Measurements from ENCODE around the gene NTRK3. TPM values are rescaled to one million over a fixed set of nuclear protein-coding genes. Genes with fewer than 3 reads are reported as not detected.

The NTRK3 gene
- total and polyA plus RNA-seq, 3 donors from 2014 or later, result 10.7 to 40.6 (median 24.6) TPM

- no peak overlapping the region for H3K4me3 ChIP-seq
- H3K9me3 ChIP-seq, result no peaks in the 10 kb centered on the region
- 90 to 91% methylated on average over 11 of the region's 11 CpGs for WGBS, 2 donors
- no peak for DNase-seq
- no peaks in the 10 kb centered on the region for H3K4me1 ChIP-seq
- intact Hi-C loops (cut with DNase I; ENCODE audit: low total_unique reads), result no loop called here
- TF ChIP-seq POLR2A (IDR thresholded peaks at IDR 0.05) (no peak), CTCF (IDR thresholded peaks at IDR 0.05) (no peak)
- H3K36me3 ChIP-seq (ENCODE audit: low read depth, missing control alignments), result no peaks in the 10 kb centered on the region
- no peaks in the 10 kb centered on the region for H3K27me3 ChIP-seq
- no peak overlapping the region for H3K27ac ChIP-seq
Measured at GRCh38 chr15:88220443-88221335, 35.9 kb downstream of the NTRK3 start.

DNA sequence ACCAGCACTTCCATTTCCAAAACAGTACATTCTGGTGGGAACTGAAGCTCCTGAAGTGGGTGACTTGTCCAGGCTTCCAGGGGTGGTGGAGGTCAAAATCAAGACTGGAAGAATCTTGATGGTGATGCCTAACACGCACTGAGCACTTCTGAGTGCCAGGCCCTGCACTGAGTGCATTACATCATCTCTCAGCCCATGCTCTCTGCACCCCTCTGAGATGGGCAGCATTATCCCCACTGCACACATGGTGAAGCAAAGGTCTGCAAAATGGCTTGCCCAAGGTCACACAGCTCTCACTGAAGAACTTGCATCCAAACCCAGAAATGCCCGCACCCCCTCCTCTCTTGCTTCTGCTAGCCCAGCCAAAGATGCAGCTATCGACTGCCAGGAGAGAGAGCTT lies 36.9 kb downstream of the NTRK3 start:
- intact Hi-C loops (cut with DNase I; ENCODE audit: low total_unique reads), result no loop called here
- H3K27me3 ChIP-seq, result no peaks in the 10 kb centered on the region
- H3K27ac ChIP-seq, result no peak overlapping the region
- TF ChIP-seq POLR2A (IDR thresholded peaks at IDR 0.05) (no peak), CTCF (IDR thresholded peaks at IDR 0.05) (no peak)
- no peaks in the 10 kb centered on the region for H3K36me3 ChIP-seq (ENCODE audit: low read depth, missing control alignments)
- no peaks in the 10 kb centered on the region for H3K9me3 ChIP-seq
- H3K4me1 ChIP-seq, result no peaks in the 10 kb centered on the region
- H3K4me3 ChIP-seq, result no peak overlapping the region
- DNase-seq, result no peak
- 58 to 73% methylated on average over 3 of the region's 3 CpGs for WGBS, 2 donors

GRCh38 chr15:88218557-88219221 lies 37.9 kb downstream of the NTRK3 start:
- no peak overlapping the region for H3K4me3 ChIP-seq
- no peak overlapping the region for H3K27ac ChIP-seq
- H3K36me3 ChIP-seq (ENCODE audit: low read depth, missing control alignments), result no peaks in the 10 kb centered on the region
- H3K27me3 ChIP-seq, result no peaks in the 10 kb centered on the region
- no peaks in the 10 kb centered on the region for H3K9me3 ChIP-seq
- no peaks in the 10 kb centered on the region for H3K4me1 ChIP-seq
- intact Hi-C loops (cut with DNase I; ENCODE audit: low total_unique reads), result no loop called here
- DNase-seq, result no peak
- 71 to 77% methylated on average over 9 of the region's 9 CpGs for WGBS, 2 donors
- TF ChIP-seq CTCF (IDR thresholded peaks at IDR 0.05) (no peak), POLR2A (IDR thresholded peaks at IDR 0.05) (no peak)

- H3K4me3 ChIP-seq, result no peak overlapping the region
- H3K27me3 ChIP-seq, result no peaks in the 10 kb centered on the region
- no peak overlapping the region for H3K27ac ChIP-seq
- WGBS, 2 donors, result 71 to 79% methylated on average over 16 of the region's 16 CpGs
- TF ChIP-seq POLR2A (IDR thresholded peaks at IDR 0.05) (no peak), CTCF (IDR thresholded peaks at IDR 0.05) (no peak)
- H3K9me3 ChIP-seq, result no peaks in the 10 kb centered on the region
- DNase-seq, result no peak
- no peaks in the 10 kb centered on the region for H3K36me3 ChIP-seq (ENCODE audit: low read depth, missing control alignments)
- intact Hi-C loops (cut with DNase I; ENCODE audit: low total_unique reads), result no loop called here
- no peaks in the 10 kb centered on the region for H3K4me1 ChIP-seq
Measured at GRCh38 chr15:88215066-88215648, 41.4 kb downstream of the NTRK3 start.

All from testis (tissue), 3 donors.